ENCODE measurements around the gene NSMCE1. TPM values are rescaled to one million over a fixed set of nuclear protein-coding genes. Genes with fewer than 3 reads are reported as not detected.

Gene NSMCE1
- total and polyA plus RNA-seq, 2 of the 4 experiments (the other 2 are of a cell fraction): 47.5 to 120 TPM

DNA sequence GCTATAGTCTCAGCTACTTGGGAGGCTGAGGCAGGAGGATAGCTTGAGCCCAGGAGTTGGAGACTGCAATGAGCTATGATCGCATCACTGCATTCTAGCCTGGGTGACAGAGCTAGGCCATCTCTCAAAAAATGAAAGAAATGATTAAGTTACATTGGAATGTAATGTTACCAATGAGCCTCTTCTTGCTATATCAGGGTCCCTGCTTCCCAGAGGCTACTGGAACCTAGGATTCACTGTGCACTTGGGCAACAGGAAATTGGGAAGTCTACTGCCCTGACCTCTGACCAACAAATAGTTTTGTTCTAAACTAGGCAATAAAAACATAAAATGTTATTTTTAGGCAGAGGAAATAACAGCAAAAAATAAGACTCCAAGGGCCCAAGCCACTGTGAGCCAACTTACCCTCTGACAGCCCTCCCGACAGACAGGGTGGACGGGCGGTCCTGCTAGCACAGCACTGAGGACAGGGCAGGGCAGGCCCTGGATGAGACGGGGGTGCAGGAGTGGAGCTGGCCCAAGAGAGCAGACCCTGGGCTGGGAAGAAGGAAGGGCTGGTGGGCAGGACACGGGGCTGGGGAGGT lies 27.5 kb downstream of the NSMCE1 start:
- POLR2A ChIA-PET (ENCODE audit: unreplicated experiment): interaction anchor here (0.6 to 1.1 kb wide), 2 partner anchors 17 to 157 kb away, joined by 3 read pairs; no protein-coding TSS in a partner anchor
- peak overlapping the region; percentile 91 for H2BK15ac ChIP-seq (ENCODE audit: low read depth, low read length)
- H3K23ac ChIP-seq (ENCODE audit: low read depth, low read length): peak overlapping the region; percentile 86
- no peak overlapping the region for H3K4me2 ChIP-seq (ENCODE audit: low read depth, low read length)
- ATAC-seq (ENCODE audit: low read depth) (peak; percentile 25), DNase-seq (peak; percentile 80)
- peak overlapping the region; percentile 99 for H2BK120ac ChIP-seq (ENCODE audit: low read depth, low read length)
- dilution Hi-C loops (cut with HindIII; ENCODE audit: low sequenced_read_pairs, unreplicated experiment): no loop called here
- peak overlapping the region; percentile 94 for H3K27ac ChIP-seq (ENCODE audit: insufficient read depth, low read length)
- H2BK5ac ChIP-seq (ENCODE audit: low read depth, low read length, poor library complexity, severe bottlenecking): peak overlapping the region; percentile 98
- H3K4me3 ChIP-seq (ENCODE audit: insufficient read depth, low read depth, low read length): no peak overlapping the region
- peaks cover 45% of the 10 kb centered on the region for H3K9me1 ChIP-seq (ENCODE audit: insufficient read depth, low read length)
- H4K5ac ChIP-seq (ENCODE audit: low read depth, low read length): peak overlapping the region; percentile 66
- peak overlapping the region; percentile 99 for H2AK5ac ChIP-seq (ENCODE audit: low read depth, low read length)
- no peaks in the 10 kb centered on the region; the same call in 1 of the 2 replicates for H4K20me1 ChIP-seq (ENCODE audit: insufficient read depth, low read length)
- BruUV-seq (replicated peaks): no TSS peak
- peak overlapping the region; percentile 98 for H4K91ac ChIP-seq (ENCODE audit: insufficient read depth, low read depth, low read length)
- H3K9me3 ChIP-seq (ENCODE audit: control insufficient read depth, insufficient read depth, low read length): no peaks in the 10 kb centered on the region
- H3K36me3 ChIP-seq (ENCODE audit: control insufficient read depth, insufficient read depth, low read length): no peaks in the 10 kb centered on the region
- TF ChIP-seq RAD21 (IDR thresholded peaks at IDR 0.05; ENCODE audit: low read length) (0 out of 2 replicates have a peak, but pooled peaks have one; percentile 12), MXI1 (IDR thresholded peaks at IDR 0.05; ENCODE audit: borderline replicate concordance, low read depth, low read length) (no peak), CEBPB (IDR thresholded peaks at IDR 0.05; ENCODE audit: low read depth, low read length) (peak; percentile 60; the same call in 1 of the 2 replicates), RCOR1 (IDR thresholded peaks at IDR 0.05; ENCODE audit: insufficient replicate concordance, low read length) (peak; percentile 97)
- no peak overlapping the region for H2AFZ ChIP-seq (replicated peaks; ENCODE audit: low read length, poor library complexity)
- CTCF ChIA-PET: no interaction called here
- H3K56ac ChIP-seq (ENCODE audit: extremely low read depth, insufficient read depth, low read length): peak overlapping the region; percentile 95; the same call in 1 of the 2 replicates
- intact Hi-C loops (cut with micrococcal nuclease): no loop called here
- peak overlapping the region; percentile 94 for H3K14ac ChIP-seq (replicated peaks; ENCODE audit: low read depth, low read length)
- peaks cover 44% of the 10 kb centered on the region for H3K4me1 ChIP-seq (ENCODE audit: control insufficient read depth, insufficient read depth, low read length)
- H3K18ac ChIP-seq (ENCODE audit: low read depth, low read length): peak overlapping the region; percentile 91
- no peak overlapping the region for H3K9ac ChIP-seq (ENCODE audit: low read depth, low read length)
- H3K79me1 ChIP-seq (ENCODE audit: low read depth in 1 of 2, low read length in 2 of 2): peaks cover 26 to 85% of the 10 kb centered on the region in 2 experiments
- H2BK20ac ChIP-seq (ENCODE audit: low read depth, low read length): peak overlapping the region; percentile 99
- peak overlapping the region; percentile 100 for H3K4ac ChIP-seq (ENCODE audit: low read depth, low read length)
- in situ Hi-C loops (cut with MboI; ENCODE audit: low sequenced_read_pairs): loop anchor here (5.0 kb wide), 1 partner anchor 76 kb away; no protein-coding TSS in a partner anchor
- peak overlapping the region; percentile 65 to 93; a peak in 3 of 4 replicates for H4K8ac ChIP-seq (ENCODE audit: low read depth in 2 of 2, low read length in 2 of 2)
- H3K27me3 ChIP-seq (ENCODE audit: control insufficient read depth, insufficient read depth, low read length): no peaks in the 10 kb centered on the region
- no CpG with 5 or more reads among the region's 6 CpGs for WGBS, 2 experiments (ENCODE audit: extremely low coverage in 2 of 2, insufficient read length in 1 of 2)
- H2AK9ac ChIP-seq (replicated peaks; ENCODE audit: low read depth, low read length, poor library complexity): no peak overlapping the region
